Glutamatergic neuron (in vitro differentiated cells): Measurements from ENCODE around the gene SLC4A9. TPM values are rescaled to one million over a fixed set of nuclear protein-coding genes. Genes with fewer than 3 reads are reported as not detected.
A peak's percentile ranks its signal among the peaks of the same experiment; 100 is the strongest.
"Not testable (repeated sequence)": the region's sequence is repeated elsewhere in the genome, so short reads cannot be mapped to it uniquely, and the experiment has no call there.

Experiments used
- DNase-seq: peaks from one replicate; pipeline ENCODE4 v3.0.0; 2022
- H3K27ac Mint-ChIP-seq: one replicate; pipeline ENCODE4 v1.8.0; 2020; ENCODE audit warnings: mild to moderate bottlenecking, mixed read lengths, inconsistent platforms; ENCODE audit not compliant: unreplicated experiment
- H3K27me3 Mint-ChIP-seq: one replicate; pipeline ENCODE4 v1.8.0; 2020; ENCODE audit warnings: mild to moderate bottlenecking, moderate library complexity, mixed read lengths, inconsistent platforms; ENCODE audit not compliant: unreplicated experiment
- H3K36me3 Mint-ChIP-seq: one replicate; pipeline ENCODE4 v1.8.0; 2020; ENCODE audit warnings: mild to moderate bottlenecking, mixed read lengths, inconsistent platforms; ENCODE audit not compliant: unreplicated experiment
- H3K4me1 Mint-ChIP-seq: one replicate; pipeline ENCODE4 v1.8.0; 2020; ENCODE audit warnings: mild to moderate bottlenecking, low read depth, mixed read lengths, inconsistent platforms; ENCODE audit not compliant: unreplicated experiment
- H3K4me3 Mint-ChIP-seq: one replicate; pipeline ENCODE4 v1.8.0; 2020; ENCODE audit warnings: mild to moderate bottlenecking, mixed read lengths, inconsistent platforms; ENCODE audit not compliant: unreplicated experiment
- H3K9me3 Mint-ChIP-seq: one replicate; pipeline ENCODE4 v1.8.0; 2020; ENCODE audit warnings: mild to moderate bottlenecking, moderate library complexity, mixed read lengths, inconsistent platforms; ENCODE audit not compliant: unreplicated experiment
- CTCF ChIP-seq: fragments of 200-600 bp; sonication (generic); IDR thresholded peaks from one replicate; pipeline ENCODE4 v1.5.0; 2021; ENCODE audit not compliant: partially characterized antibody, unreplicated experiment
- total RNA-seq: library from RNA; stranded (reverse); fragmentation: NEBNext Ultra II Directional; extraction: Animal tissue kit (Norgen Biotek cat#: 25700); gene quantifications from one replicate; pipeline ENCODE4 v1.2.1, GENCODE V29; 2021; ENCODE audit not compliant: unreplicated experiment

The SLC4A9 gene
- total RNA-seq, 1 donor from 2014 or later: not detected

- DNase-seq: no peak
- Mint-ChIP-seq H3K36me3 (no peaks in the 10 kb centered on the region), H3K4me1 (peaks cover 8% of the 10 kb centered on the region), H3K4me3 (no peak overlapping the region), H3K27me3 (peaks cover 7% of the 10 kb centered on the region), H3K9me3 (peaks cover 2% of the 10 kb centered on the region), H3K27ac (no peak overlapping the region)
- no peak for TF ChIP-seq CTCF
Observed at GRCh38 chr5:140341591-140341990, 18.4 kb upstream of the SLC4A9 start.

GRCh38 chr5:140342287-140342686 lies 17.7 kb upstream of the SLC4A9 start:
- Mint-ChIP-seq H3K27ac (no peak overlapping the region), H3K4me3 (peak overlapping the region; percentile 40), H3K4me1 (peaks cover 13% of the 10 kb centered on the region), H3K36me3 (no peaks in the 10 kb centered on the region), H3K9me3 (peaks cover 2% of the 10 kb centered on the region), H3K27me3 (peaks cover 9% of the 10 kb centered on the region)
- no peak for TF ChIP-seq CTCF
- no peak for DNase-seq

GRCh38 chr5:140342896-140343295 lies 17.1 kb upstream of the SLC4A9 start:
- Mint-ChIP-seq H3K27me3 (peaks cover 9% of the 10 kb centered on the region), H3K36me3 (no peaks in the 10 kb centered on the region), H3K9me3 (peaks cover 2% of the 10 kb centered on the region), H3K4me3 (no peak overlapping the region), H3K27ac (no peak overlapping the region), H3K4me1 (peaks cover 14% of the 10 kb centered on the region)
- no peak for TF ChIP-seq CTCF
- DNase-seq: no peak

- Mint-ChIP-seq H3K27me3 (peaks cover 10% of the 10 kb centered on the region), H3K4me1 (peaks cover 16% of the 10 kb centered on the region)
- H3K27ac Mint-ChIP-seq, H3K4me3 Mint-ChIP-seq, H3K36me3 Mint-ChIP-seq, H3K9me3 Mint-ChIP-seq, DNase-seq: not testable (repeated sequence)
Observed at GRCh38 chr5:140343849-140344248, 16.1 kb upstream of the SLC4A9 start.

- Mint-ChIP-seq H3K27ac (no peak overlapping the region), H3K4me1 (peaks cover 16% of the 10 kb centered on the region), H3K36me3 (no peaks in the 10 kb centered on the region), H3K4me3 (no peak overlapping the region), H3K9me3 (peaks cover 2% of the 10 kb centered on the region), H3K27me3 (peaks cover 11% of the 10 kb centered on the region)
- no peak for DNase-seq
- no peak for TF ChIP-seq CTCF
Observed at GRCh38 chr5:140344683-140345423, 15.1 kb upstream of the SLC4A9 start.
